GM19324 (cell line): ENCODE measurements around the gene RAB39A.
"Not testable (repeated sequence)": the region's sequence is repeated elsewhere in the genome, so short reads cannot be mapped to it uniquely, and the experiment has no call there.

Experiments
- ATAC-seq: cut with Tn5 transposase; IDR thresholded peaks from one replicate; pipeline ENCODE4 v1.9.1; 2021; ENCODE audit warnings: mild to moderate bottlenecking, moderate library complexity; ENCODE audit not compliant: unreplicated experiment, low FRiP score

Gene RAB39A, protein sequence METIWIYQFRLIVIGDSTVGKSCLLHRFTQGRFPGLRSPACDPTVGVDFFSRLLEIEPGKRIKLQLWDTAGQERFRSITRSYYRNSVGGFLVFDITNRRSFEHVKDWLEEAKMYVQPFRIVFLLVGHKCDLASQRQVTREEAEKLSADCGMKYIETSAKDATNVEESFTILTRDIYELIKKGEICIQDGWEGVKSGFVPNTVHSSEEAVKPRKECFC

DNA sequence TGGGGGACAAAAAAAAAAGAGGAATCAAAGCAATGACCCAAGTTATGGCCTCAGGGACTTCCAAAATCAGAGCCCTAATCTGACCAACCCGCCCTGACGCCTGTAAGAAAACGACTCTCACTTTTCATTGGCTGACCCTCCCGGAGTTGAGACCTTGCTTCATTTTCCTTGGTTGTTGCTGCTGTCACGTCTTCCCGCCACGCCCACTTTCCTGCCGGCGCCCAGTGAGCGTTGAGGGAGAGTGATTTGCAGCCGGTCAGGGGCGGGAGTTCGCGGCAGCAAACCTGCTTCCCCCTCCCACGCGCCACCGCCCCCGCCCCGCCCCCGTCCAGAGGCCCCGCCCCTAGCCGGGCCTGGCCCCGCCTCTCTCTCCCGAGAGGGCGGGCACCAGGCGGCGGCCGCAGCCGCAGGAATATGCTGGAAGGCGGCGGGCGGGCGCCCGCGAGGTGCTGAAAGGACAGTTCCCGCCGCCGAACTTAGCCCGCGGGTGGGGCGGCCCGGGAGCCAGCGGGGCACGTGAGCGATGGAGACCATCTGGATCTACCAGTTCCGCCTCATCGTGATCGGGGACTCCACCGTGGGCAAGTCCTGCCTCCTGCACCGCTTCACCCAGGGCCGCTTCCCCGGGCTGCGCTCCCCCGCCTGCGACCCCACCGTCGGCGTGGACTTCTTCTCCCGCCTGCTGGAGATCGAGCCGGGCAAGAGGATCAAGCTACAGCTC is at the start of gene RAB39A:
TSS of gene RAB39A (plus strand) at position 403 of the 721 bp plus-strand sequence. CDS start at position 524, 121 bp downstream.
- peak; percentile 95 for ATAC-seq

DNA sequence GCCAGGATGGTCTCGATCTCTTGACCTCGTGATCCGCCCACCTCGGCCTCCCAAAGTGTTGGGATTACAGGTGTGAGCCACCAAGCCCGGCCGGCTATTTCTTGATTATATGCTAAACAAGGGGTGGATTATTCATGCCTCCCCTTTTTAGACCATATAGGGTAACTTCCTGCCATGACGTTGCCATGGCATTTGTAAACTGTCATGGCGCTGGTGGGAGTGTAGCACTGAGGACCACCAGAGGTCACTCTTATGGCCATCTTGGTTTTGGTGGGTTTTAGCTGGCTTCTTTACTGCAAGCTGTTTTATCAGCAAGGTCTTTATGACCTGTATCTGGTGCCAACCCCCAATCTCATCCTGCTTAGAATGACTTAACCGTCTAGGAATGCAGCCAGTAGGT is 46.8 kb upstream of the RAB39A start:
- not testable (repeated sequence) for ATAC-seq

DNA sequence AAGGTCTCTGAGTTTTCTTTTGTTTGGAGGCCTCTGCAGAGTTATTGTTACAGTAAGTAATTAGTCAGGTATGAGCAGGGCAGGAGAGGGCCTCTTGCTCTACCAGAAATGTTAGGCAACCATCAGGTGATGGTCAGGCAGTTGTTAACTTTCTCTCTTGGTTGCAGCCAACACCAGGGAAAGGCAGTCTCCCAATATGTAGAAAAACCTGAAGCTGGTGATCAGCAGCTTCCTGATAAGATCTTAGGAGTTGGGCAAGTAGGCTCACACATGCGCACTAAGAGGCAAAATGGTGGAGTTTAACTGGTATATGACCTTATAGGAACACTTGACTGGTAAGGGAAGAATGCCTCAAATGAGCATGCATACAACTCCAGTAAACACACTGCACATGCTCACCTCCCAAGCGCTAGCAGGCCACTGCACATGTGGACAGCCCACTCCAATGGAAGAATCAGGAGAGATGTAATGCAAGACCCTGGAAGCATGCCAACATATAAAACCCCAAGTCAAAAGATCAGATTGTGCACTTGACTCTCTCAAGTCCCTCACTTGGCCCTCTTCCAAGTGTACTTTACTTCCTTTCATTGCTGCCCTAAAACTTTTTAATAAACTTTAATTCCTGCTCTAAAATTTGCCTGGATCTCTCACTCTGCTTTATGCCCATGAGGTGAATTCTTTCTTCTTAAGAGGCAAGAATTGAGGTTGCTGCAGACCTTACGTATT is 46.0 kb upstream of the RAB39A start:
- no peak for ATAC-seq

DNA sequence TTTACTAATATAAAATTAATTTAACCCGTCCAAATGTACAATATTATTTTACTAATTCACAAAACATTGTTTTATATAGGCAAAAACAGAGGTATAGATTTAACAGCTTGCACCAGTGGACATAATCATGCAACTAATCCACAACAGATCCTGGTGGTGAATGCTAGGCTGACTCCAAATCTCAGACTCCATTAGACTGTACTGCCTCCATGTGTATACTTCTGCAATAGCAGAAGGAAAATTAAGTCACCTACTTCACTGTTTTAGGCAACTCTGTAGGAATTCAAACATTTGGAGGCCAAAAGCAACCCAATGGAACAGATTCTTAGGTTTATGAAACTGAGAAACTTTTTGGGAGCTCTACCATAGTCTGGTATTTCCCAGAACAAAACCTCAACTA is 30.0 kb upstream of the RAB39A start:
- ATAC-seq: no peak

DNA sequence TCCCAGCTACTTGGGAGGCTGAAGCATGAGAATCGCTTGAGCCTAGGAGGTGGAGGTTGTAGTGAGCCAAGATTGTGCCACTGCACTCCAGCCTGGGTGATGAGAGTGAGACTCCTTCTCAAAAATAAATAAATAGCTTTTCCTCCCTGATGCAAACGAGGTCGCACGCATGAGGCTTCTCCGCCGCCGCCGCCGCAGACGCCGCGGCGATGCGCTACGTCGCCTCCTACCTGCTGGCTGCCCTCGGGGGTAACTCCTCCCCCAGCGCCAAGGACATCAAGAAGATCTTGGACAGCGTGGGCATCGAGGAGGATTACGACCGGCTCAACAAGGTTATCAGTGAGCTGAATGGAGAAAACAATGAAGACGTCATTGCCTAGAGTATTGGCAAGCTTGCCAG is 20.0 kb upstream of the RAB39A start:
- no peak for ATAC-seq

DNA sequence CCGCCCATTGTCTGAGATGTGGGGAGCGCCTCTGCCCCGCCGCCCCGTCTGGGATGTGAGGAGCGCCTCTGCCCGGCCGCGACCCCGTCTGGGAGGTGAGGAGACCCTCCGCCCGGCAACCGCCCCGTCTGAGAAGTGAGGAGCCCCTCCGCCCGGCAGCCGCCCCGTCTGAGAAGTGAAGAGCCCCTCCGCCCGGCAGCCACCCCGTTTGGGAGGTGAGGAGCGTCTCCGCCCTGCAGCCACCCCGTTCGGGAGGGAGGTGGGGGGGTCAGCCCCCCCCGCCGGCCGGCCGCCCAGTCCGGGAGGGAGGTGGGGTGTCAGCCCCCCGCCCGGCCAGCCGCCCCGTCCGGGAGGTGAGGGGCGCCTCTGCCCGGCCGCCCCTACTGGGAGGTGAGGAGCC is 15.8 kb upstream of the RAB39A start:
- not testable (repeated sequence) for ATAC-seq

DNA sequence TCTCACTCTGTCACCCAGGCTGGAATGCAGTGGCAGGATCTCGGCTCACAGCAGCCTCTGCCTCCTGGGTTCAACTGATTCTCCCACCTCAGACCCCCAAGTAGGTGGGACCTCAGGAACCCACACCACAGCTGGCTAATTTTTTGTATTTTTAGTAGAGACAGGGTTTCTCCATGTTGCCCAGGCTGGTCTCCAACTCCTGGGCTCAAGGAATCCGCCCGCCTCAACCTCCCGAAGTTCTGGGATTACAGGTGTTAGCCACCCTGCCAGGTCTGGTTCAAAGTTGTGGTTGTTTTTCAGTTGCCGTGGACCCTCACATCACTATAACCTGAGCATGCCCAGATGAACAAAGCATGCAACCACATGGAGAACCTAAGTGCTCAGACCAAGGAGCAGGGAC is 13.0 kb upstream of the RAB39A start:
- no peak for ATAC-seq

DNA sequence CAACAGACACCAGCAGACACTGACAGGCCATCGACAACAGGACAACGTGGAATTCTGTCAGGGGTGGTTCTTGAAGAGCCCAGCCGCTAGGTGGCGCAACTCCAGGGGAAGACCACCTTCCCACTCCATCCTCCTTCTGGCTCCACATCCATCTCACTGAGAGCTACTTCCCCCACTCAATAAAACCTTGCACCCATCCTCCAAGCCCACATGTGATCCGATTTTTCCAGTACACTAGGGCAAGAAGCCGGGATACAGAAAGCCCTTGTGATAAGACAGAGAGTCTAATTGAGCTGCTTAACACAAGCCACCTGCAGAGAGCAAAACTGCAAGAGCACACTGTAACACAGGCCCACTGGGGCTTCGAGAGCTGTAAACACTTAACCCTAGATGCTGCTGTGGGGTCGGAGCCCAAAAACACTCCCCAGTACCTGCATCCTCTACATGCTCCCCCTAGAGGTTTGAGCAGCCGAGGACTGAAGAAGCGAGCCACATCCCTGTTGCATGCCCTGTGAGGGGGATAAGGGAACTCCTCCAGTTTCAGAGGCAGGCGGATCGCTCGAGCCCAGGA is 11.5 kb upstream of the RAB39A start:
- no peak for ATAC-seq

DNA sequence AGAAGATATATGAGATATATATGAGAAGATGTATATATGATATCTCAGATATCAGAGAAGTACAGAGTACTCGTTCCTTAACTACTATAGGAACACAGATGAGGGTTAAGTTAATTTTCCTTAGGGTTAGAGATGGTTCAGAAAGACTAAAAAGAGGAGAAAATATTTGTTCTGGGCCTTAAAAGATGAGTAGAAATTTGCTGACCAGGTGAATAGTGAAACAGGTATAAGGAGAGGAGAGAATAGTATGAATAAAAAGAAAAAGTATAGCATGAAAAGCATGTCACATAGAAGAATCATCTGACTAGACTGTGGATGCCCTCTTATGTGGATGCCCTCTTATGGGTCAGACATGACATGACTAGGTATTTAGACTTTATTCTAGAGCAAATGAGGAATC is 6.3 kb upstream of the RAB39A start:
- no peak for ATAC-seq

DNA sequence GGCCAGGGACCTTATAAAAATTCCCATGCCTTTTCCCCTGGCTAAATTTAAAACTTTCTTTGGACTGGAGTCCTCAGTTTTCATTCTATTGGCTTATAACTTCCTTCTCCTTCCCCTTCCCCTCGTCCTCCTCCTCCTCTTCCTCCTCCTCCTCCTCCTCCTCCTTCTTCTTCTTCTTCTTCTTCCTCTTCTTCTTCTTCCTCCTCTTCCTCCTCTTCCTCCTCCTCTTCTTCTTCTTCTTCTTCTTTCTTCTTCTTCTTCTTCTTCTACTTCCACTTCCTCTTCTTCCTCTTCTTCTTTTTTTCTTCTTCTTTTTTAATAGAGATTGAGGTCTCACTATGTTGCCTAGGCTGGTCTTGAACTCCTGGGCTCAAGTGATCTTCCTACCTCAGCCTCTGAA is 4.7 kb upstream of the RAB39A start:
- ATAC-seq: not testable (repeated sequence)

DNA sequence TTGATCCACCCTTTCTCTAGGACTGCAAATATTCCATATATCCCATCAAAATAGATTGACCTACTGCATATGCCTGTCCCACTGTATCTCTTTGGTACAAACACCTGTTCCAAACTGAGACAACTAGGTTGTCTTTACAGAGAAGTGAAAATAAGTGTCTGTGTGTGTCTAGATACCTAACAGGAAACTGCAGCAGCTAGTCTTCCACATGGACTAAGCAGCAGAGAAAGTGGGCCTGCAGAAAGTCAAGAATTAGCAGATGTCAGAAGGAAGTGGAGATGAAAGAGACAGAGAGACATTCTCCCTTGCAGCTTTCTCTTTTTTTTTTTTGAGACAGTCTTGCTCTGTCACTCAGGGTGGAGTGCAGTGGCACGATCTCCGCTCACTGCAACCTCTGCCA is 3.9 kb upstream of the RAB39A start:
- ATAC-seq: peak; percentile 19

DNA sequence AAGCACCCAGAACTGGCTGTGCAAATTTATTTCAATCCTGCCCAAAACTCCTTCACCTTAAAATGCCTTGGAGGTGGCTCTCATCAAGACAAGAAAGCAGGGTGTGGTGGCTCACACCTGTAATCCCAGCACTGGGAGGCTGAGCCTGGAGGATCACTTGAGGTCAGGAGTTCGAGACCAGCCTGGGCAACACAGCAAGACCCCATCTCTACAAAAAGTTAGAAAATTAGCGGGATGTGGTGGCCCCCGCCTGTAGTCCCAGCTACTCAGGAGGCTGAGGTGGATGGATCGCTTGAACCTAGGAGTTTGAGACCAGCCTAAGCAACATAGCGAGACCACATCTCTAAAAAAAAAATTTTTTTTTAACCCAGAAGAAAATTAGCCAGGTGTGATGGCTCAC is 689 bp upstream of the RAB39A start:
- no peak for ATAC-seq

DNA sequence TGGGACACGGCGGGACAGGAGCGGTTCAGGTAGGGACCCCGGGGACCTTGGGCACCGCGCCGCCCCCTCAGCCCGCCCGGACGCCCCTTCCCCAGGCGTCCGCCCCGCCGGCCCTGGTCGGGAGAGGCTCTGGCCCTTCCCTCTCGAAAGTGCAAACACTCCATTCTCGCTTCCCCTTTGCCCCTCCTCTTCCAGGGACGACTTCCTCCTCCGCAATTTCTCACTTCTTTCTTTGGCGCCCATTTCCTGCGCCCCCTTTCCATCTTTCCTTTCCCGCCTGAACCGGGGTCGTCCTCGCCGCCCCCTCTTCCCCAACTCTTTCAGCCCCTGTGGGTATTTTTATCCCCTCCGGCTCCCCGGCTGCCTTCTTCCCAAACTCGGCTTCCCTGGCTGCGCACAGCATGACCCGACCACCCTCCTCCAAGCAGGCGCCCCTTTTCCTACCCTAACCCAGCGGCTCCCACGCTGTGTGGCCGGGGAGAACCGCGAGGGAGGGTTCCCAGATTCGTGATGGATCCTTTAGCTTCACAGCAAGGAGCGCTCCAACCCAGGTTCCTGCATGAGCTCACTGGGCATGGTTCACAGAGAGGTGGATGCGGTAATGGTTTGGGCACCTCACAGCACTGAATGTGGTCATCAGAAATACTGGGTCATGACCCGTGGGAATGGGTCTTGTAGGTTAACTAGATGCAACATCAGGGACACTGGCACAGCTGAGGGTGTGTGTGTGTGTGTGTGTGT is 689 bp downstream of the RAB39A start:
- ATAC-seq: peak; percentile 15

DNA sequence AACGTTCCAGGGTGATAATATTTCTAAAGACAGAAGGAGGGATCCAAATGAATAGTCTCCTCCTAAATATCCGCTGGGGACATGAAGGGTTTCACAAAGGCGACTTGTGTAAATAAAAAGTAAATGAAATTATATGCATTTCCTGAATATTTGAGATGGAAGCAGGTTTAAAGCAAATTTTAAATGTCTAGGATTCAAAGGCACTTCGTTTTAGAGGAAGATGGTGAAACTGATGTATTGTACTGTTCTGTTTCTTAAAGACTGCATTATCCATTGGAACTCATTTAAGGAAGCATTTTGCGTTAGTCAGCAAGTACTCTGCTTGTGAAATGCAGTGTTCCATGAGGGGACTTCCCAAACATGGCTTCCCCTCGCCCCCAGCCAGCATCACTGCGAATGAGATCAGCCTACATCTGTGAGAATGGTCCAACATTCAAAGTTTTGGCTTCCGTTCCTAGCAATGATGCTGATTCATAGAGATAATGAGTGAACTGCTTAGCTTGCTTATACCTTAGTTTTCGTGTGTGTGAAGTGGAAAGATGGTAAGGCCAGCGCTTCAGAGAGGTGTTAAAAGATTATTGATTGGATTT is 1.5 kb downstream of the RAB39A start:
- ATAC-seq: no peak

DNA sequence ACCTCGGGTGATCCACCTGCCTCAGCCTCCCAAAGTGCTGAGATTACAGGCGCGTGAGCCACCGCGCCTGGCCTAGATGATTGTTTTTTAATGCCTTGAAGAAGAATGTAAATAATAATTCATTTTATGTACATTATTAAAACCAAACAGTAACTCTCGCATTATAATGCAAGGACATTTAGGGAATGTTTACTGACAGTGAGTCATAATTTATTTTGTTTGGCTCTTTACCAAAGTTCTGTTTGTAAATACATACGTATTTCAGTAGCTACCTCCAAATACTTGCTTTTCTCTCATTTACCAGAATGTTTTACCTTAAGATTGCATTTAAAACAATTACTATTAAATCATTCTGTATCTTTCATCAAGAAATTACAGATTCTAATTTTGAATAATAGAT is 3.0 kb downstream of the RAB39A start:
- no peak for ATAC-seq

DNA sequence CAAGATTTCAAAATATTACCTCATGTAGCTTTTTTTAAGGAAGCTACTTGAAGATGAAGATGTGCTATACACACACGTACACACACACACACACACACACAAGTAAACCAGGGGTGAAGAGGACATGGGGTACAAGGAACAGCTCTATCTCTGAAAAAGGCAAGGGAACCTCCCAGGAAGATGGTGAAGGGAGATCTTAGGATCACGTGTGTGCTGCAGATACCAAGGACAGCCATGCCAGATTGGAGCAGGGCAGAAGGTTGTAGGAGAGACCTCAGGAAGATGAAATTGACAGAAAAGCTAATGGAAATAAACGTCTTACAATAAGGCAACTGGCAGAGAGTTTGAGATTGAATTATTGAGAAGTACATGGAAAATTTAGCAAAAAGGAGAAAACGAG is 19.7 kb downstream of the RAB39A start:
- ATAC-seq: no peak

DNA sequence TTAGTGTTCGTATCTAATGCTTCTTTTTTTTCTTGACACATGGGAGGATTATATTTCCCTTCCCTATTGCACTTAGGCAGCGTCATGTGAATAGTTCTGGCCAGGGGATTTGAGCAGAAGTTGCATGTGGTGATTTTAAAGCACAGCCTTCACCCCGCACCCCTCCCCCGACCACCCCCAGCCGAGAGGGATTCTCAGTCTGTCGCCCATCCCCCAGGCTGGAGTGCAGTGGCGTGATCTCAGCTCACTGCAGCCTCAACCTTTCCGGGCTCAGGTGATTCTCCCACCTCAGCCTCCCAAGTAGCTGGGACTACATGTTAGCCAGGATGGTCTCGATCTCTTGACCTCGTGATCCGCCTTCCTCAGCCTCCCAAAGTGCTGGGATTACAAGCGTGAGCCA is 20.1 kb downstream of the RAB39A start:
- not testable (repeated sequence) for ATAC-seq

DNA sequence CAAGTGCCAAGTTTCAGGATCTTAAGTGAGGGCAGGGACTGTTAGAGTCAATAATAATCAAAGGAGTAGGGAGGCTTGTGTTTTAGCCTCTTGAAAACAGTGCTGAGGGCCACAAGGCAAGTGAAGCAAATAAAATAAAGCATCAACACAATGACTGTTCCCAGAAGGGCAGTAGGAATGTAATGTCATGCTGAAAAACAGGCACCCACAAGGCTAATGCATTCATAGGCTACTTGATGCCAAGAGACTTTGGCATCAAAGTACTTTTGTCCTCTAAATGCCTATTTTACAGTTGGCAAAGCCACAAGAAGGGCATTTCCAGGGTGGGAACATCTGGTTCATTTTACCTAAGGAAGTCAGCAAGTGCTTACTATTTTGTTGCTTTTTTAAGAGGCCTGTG is 22.9 kb downstream of the RAB39A start:
- ATAC-seq: no peak

DNA sequence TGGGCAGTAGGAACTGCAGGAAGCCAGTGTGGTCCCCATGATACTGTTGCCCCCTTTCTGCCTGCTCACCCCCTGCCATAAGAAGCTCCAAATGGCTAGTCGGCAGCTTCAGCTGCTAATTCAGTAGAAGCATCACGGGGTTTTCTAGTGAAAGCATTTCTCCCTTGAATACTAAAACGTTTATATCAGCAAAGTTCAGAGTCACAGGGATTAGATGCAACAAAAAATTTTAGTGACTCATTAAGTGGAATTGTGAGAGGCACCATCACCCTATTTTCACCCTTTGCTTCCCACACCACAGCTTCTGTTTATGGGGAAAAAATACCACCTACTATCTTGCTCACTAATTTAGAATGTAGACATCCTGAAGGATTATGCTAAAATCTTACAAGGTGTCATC is 25.2 kb downstream of the RAB39A start:
- no peak for ATAC-seq

DNA sequence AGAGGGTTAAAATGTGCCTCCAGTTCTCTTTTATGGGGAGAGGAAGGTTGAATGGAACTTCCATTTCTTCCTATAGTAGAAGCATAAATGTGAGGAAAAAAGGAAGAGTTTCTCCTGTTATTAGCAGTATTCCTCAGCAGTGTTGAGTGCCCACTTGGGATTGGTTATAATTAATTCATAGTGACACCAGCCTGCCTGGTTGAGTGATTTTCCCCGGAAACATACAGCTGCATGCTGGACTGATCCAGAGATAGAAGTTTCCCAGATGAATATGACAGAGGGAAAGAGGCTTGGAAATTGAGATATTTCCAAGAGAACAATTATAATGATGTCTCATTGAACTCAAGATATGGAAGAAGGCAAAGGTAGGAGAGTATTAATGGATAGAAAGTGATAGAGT is 28.3 kb downstream of the RAB39A start:
- ATAC-seq: no peak
